ENCODE data around the gene RPS27. TPM values are rescaled to one million over a fixed set of nuclear protein-coding genes. Genes with fewer than 3 reads are reported as not detected.
"Not testable (repeated sequence)": the region's sequence is repeated elsewhere in the genome, so short reads cannot be mapped to it uniquely, and the experiment has no call there.

Gene RPS27
- polyA plus RNA-seq, 1 of the 3 experiments (the other 2 are of a cell fraction) = 7,060 TPM

- WGBS (ENCODE audit: low lambda C conversion rate) = 78% methylated on average over 4 of the region's 4 CpGs
- Histone ChIP-seq H3K27ac (ENCODE audit: low read depth in 2 of 2, low read length in 1 of 2) (no peak overlapping the region), H3K36me3 (replicated peaks in 1 of 2; ENCODE audit: control insufficient read depth in 1 of 2, insufficient read depth in 2 of 2, low read length in 1 of 2) (no peaks in the 10 kb centered on the region), H3K9me3 (no peaks in the 10 kb centered on the region), H3K27me3 (ENCODE audit: insufficient read depth) (no peaks in the 10 kb centered on the region), H3K9me2 (no peaks in the 10 kb centered on the region), H3K4me3 (ENCODE audit: low read depth in 2 of 2, low read length in 1 of 2) (no peak overlapping the region), H2AFZ (ENCODE audit: low read depth) (no peak overlapping the region), H3K4me1 (ENCODE audit: control insufficient read depth in 1 of 2, insufficient read depth in 2 of 2, low read depth in 1 of 2, low read length in 1 of 2) (no peaks in the 10 kb centered on the region), H4K20me1 (ENCODE audit: insufficient read depth) (no peaks in the 10 kb centered on the region), H3F3A (replicated peaks; ENCODE audit: insufficient read depth) (no peaks in the 10 kb centered on the region), H3K4me2 (no peak overlapping the region), H3K9ac (no peak overlapping the region), H3K79me2 (ENCODE audit: insufficient read depth) (no peaks in the 10 kb centered on the region)
- POLR2A ChIA-PET = no interaction called here
- CTCF ChIA-PET = no interaction called here
- DNase-seq = no peak
- TF ChIP-seq FOXM1 (IDR thresholded peaks at IDR 0.05; ENCODE audit: low read depth) (no peak), TEAD4 (IDR thresholded peaks at IDR 0.05; ENCODE audit: borderline replicate concordance, insufficient read depth) (no peak), YY1 (IDR thresholded peaks at IDR 0.05; ENCODE audit: low read depth) (no peak), GABPA (IDR thresholded peaks at IDR 0.05; ENCODE audit: low read depth) (no peak), RAD21 (IDR thresholded peaks at IDR 0.05; ENCODE audit: low read length) (no peak), ELF1 (IDR thresholded peaks at IDR 0.05) (no peak), SMC3 (IDR thresholded peaks at IDR 0.05; ENCODE audit: low read depth, low read length) (no peak), MEF2A (IDR thresholded peaks at IDR 0.05; ENCODE audit: borderline replicate concordance, low read depth) (no peak), NFIC (IDR thresholded peaks at IDR 0.05; ENCODE audit: borderline replicate concordance) (no peak), EP300 (IDR thresholded peaks at IDR 0.05; ENCODE audit: borderline replicate concordance in 1 of 2, low read depth in 1 of 2, low read length in 1 of 2) (no peak), POLR2AphosphoS5 (IDR thresholded peaks at IDR 0.05; ENCODE audit: low read depth, low read length) (no peak)
- TF ChIP-seq, protein P1, sequence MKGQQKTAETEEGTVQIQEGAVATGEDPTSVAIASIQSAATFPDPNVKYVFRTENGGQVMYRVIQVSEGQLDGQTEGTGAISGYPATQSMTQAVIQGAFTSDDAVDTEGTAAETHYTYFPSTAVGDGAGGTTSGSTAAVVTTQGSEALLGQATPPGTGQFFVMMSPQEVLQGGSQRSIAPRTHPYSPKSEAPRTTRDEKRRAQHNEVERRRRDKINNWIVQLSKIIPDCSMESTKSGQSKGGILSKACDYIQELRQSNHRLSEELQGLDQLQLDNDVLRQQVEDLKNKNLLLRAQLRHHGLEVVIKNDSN (IDR thresholded peaks at IDR 0.05; ENCODE audit: borderline replicate concordance, low read depth) = no peak
These were observed 28.7 kb downstream of the RPS27 start for GRCh38 chr1:154019269-154019668.

- Histone ChIP-seq H4K20me1 (ENCODE audit: insufficient read depth) (no peaks in the 10 kb centered on the region), H3K4me2 (no peak overlapping the region), H3K4me1 (ENCODE audit: control insufficient read depth in 1 of 2, insufficient read depth in 2 of 2, low read depth in 1 of 2, low read length in 1 of 2) (no peaks in the 10 kb centered on the region), H3K79me2 (ENCODE audit: insufficient read depth) (no peaks in the 10 kb centered on the region), H2AFZ (ENCODE audit: low read depth) (no peak overlapping the region), H3K9ac (no peak overlapping the region), H3K36me3 (replicated peaks in 1 of 2; ENCODE audit: control insufficient read depth in 1 of 2, insufficient read depth in 2 of 2, low read length in 1 of 2) (no peaks in the 10 kb centered on the region), H3K9me2 (no peaks in the 10 kb centered on the region), H3K27ac (ENCODE audit: low read depth in 2 of 2, low read length in 1 of 2) (no peak overlapping the region), H3K9me3 (no peaks in the 10 kb centered on the region), H3F3A (replicated peaks; ENCODE audit: insufficient read depth) (no peaks in the 10 kb centered on the region), H3K27me3 (ENCODE audit: insufficient read depth) (no peaks in the 10 kb centered on the region), H3K4me3 (ENCODE audit: low read depth in 2 of 2, low read length in 1 of 2) (no peak overlapping the region)
- TF ChIP-seq, protein P2, sequence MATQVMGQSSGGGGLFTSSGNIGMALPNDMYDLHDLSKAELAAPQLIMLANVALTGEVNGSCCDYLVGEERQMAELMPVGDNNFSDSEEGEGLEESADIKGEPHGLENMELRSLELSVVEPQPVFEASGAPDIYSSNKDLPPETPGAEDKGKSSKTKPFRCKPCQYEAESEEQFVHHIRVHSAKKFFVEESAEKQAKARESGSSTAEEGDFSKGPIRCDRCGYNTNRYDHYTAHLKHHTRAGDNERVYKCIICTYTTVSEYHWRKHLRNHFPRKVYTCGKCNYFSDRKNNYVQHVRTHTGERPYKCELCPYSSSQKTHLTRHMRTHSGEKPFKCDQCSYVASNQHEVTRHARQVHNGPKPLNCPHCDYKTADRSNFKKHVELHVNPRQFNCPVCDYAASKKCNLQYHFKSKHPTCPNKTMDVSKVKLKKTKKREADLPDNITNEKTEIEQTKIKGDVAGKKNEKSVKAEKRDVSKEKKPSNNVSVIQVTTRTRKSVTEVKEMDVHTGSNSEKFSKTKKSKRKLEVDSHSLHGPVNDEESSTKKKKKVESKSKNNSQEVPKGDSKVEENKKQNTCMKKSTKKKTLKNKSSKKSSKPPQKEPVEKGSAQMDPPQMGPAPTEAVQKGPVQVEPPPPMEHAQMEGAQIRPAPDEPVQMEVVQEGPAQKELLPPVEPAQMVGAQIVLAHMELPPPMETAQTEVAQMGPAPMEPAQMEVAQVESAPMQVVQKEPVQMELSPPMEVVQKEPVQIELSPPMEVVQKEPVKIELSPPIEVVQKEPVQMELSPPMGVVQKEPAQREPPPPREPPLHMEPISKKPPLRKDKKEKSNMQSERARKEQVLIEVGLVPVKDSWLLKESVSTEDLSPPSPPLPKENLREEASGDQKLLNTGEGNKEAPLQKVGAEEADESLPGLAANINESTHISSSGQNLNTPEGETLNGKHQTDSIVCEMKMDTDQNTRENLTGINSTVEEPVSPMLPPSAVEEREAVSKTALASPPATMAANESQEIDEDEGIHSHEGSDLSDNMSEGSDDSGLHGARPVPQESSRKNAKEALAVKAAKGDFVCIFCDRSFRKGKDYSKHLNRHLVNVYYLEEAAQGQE (IDR thresholded peaks at IDR 0.05; ENCODE audit: low read depth, low read length) = no peak
- TF ChIP-seq ELF1 (IDR thresholded peaks at IDR 0.05) = no peak
- no peak for TF ChIP-seq TCF12 (IDR thresholded peaks at IDR 0.05)
- TF ChIP-seq FOSL2 (IDR thresholded peaks at IDR 0.05; ENCODE audit: borderline replicate concordance, low read depth) = no peak
- TF ChIP-seq, protein P3, sequence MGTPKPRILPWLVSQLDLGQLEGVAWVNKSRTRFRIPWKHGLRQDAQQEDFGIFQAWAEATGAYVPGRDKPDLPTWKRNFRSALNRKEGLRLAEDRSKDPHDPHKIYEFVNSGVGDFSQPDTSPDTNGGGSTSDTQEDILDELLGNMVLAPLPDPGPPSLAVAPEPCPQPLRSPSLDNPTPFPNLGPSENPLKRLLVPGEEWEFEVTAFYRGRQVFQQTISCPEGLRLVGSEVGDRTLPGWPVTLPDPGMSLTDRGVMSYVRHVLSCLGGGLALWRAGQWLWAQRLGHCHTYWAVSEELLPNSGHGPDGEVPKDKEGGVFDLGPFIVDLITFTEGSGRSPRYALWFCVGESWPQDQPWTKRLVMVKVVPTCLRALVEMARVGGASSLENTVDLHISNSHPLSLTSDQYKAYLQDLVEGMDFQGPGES (IDR thresholded peaks at IDR 0.05; ENCODE audit: low read depth, low read length) = no peak
- no peak for TF ChIP-seq ZBTB33 (IDR thresholded peaks at IDR 0.05; ENCODE audit: borderline replicate concordance, low read depth)
- no peak for DNase-seq
- ChIA-PET CTCF (no interaction called here), POLR2A (no interaction called here)
- WGBS (ENCODE audit: low lambda C conversion rate) = 72% methylated on average over 1 of the region's 1 CpG
These were observed 29.4 kb downstream of the RPS27 start for GRCh38 chr1:154019940-154020339.

GRCh38 chr1:154033697-154034096 lies 43.1 kb downstream of the RPS27 start:
- H3K79me2 ChIP-seq (ENCODE audit: insufficient read depth); H3F3A ChIP-seq (replicated peaks; ENCODE audit: insufficient read depth); H3K36me3 ChIP-seq (replicated peaks in 1 of 2; ENCODE audit: control insufficient read depth in 1 of 2, insufficient read depth in 2 of 2, low read length in 1 of 2); H3K27ac ChIP-seq (ENCODE audit: low read depth in 2 of 2, low read length in 1 of 2); POLR2A ChIA-PET; H3K27me3 ChIP-seq (ENCODE audit: insufficient read depth); H3K9ac ChIP-seq; H4K20me1 ChIP-seq (ENCODE audit: insufficient read depth); H3K4me2 ChIP-seq; CTCF ChIA-PET; H3K4me3 ChIP-seq (ENCODE audit: low read depth in 2 of 2, low read length in 1 of 2); DNase-seq; H3K9me2 ChIP-seq; H2AFZ ChIP-seq (ENCODE audit: low read depth); H3K4me1 ChIP-seq (ENCODE audit: control insufficient read depth in 1 of 2, insufficient read depth in 2 of 2, low read depth in 1 of 2, low read length in 1 of 2); H3K9me3 ChIP-seq: not testable (repeated sequence)
- WGBS (ENCODE audit: low lambda C conversion rate) = 43% methylated on average over 1 of the region's 1 CpG
